ENCODE measurements around the gene TRIO.

TRIO gene

GRCh38 chr5:14332038-14332631 is 189.0 kb downstream of the TRIO start:
- no peaks in the 10 kb centered on the region for H4K20me1 ChIP-seq (ENCODE audit: insufficient read depth, low read length)
- no peaks in the 10 kb centered on the region for H3K36me3 ChIP-seq (ENCODE audit: insufficient read depth, low read length)
- H3K4me2 ChIP-seq (ENCODE audit: insufficient read depth, low read length): no peak overlapping the region

DNA sequence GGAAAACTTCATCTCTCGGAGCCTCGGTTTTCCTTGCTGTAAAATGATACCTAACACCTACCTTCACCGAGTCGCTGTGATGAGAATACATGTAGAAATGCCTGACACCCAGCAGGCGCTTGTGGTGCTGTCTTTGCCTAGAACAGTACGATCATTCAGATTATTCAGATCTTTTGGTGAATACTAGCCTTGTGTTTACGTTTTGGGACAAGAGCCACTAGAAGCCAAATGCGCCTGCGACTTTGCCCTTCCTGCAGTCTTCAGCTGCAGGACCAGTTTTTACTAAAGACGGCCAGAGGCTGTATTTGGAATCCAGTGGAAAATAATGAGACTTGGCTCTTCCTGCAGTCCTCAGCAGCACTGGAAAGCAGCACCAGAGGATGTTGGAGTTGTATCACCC is 189.6 kb downstream of the TRIO start:
- Histone ChIP-seq H3K27me3 (ENCODE audit: insufficient read depth, low read length, poor library complexity) (no peaks in the 10 kb centered on the region), H3K36me3 (ENCODE audit: insufficient read depth, low read length) (no peaks in the 10 kb centered on the region), H3K4me1 (ENCODE audit: insufficient read depth, low read length) (no peaks in the 10 kb centered on the region), H4K20me1 (ENCODE audit: insufficient read depth, low read length) (no peaks in the 10 kb centered on the region), H3K4me3 (ENCODE audit: low read depth in 1 of 2, low read length in 2 of 2) (no peak overlapping the region), H3K9me3 (ENCODE audit: insufficient read depth, low read length, severe bottlenecking) (no peaks in the 10 kb centered on the region), H3K79me2 (ENCODE audit: insufficient read depth, low read length) (no peaks in the 10 kb centered on the region), H3K9ac (ENCODE audit: low read depth, low read length) (no peak overlapping the region), H3K4me2 (ENCODE audit: insufficient read depth, low read length) (no peak overlapping the region), H3K27ac (ENCODE audit: low read length) (no peak overlapping the region), H2AFZ (ENCODE audit: low read depth, low read length) (no peak overlapping the region)
- TF ChIP-seq, protein P1, sequence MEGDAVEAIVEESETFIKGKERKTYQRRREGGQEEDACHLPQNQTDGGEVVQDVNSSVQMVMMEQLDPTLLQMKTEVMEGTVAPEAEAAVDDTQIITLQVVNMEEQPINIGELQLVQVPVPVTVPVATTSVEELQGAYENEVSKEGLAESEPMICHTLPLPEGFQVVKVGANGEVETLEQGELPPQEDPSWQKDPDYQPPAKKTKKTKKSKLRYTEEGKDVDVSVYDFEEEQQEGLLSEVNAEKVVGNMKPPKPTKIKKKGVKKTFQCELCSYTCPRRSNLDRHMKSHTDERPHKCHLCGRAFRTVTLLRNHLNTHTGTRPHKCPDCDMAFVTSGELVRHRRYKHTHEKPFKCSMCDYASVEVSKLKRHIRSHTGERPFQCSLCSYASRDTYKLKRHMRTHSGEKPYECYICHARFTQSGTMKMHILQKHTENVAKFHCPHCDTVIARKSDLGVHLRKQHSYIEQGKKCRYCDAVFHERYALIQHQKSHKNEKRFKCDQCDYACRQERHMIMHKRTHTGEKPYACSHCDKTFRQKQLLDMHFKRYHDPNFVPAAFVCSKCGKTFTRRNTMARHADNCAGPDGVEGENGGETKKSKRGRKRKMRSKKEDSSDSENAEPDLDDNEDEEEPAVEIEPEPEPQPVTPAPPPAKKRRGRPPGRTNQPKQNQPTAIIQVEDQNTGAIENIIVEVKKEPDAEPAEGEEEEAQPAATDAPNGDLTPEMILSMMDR (IDR thresholded peaks at IDR 0.05; ENCODE audit: borderline replicate concordance, extremely low read depth, low read length, poor library complexity, severe bottlenecking): no peak
- no peak for TF ChIP-seq EZH2 (IDR thresholded peaks at IDR 0.05; ENCODE audit: borderline replicate concordance, low read depth, low read length, severe bottlenecking)
- no peak for ATAC-seq (ENCODE audit: insufficient read depth, low read depth)
- no peak for DNase-seq

More at GRCh38 chr5:14332038-14332631, 189.0 kb downstream of the TRIO start:
- TF ChIP-seq, protein P1 (IDR thresholded peaks at IDR 0.05; ENCODE audit: borderline replicate concordance, extremely low read depth, low read length, poor library complexity, severe bottlenecking): no peak
- TF ChIP-seq EZH2 (IDR thresholded peaks at IDR 0.05; ENCODE audit: borderline replicate concordance, low read depth, low read length, severe bottlenecking): no peak
- no peaks in the 10 kb centered on the region for H3K9me3 ChIP-seq (ENCODE audit: insufficient read depth, low read length, severe bottlenecking)
- H3K4me3 ChIP-seq (ENCODE audit: low read depth in 1 of 2, low read length in 2 of 2): no peak overlapping the region
- no peak overlapping the region for H2AFZ ChIP-seq (ENCODE audit: low read depth, low read length)
- no peaks in the 10 kb centered on the region for H3K79me2 ChIP-seq (ENCODE audit: insufficient read depth, low read length)
- H3K9ac ChIP-seq (ENCODE audit: low read depth, low read length): no peak overlapping the region
- H3K27ac ChIP-seq (ENCODE audit: low read length): no peak overlapping the region
- H3K4me1 ChIP-seq (ENCODE audit: insufficient read depth, low read length): no peaks in the 10 kb centered on the region
- no peaks in the 10 kb centered on the region for H3K27me3 ChIP-seq (ENCODE audit: insufficient read depth, low read length, poor library complexity)
- DNase-seq (no peak), ATAC-seq (ENCODE audit: insufficient read depth, low read depth) (no peak)

- Histone ChIP-seq H3K4me1 (ENCODE audit: insufficient read depth, low read length) (no peaks in the 10 kb centered on the region), H3K36me3 (ENCODE audit: insufficient read depth, low read length) (no peaks in the 10 kb centered on the region), H3K27ac (ENCODE audit: low read length) (no peak overlapping the region), H3K27me3 (ENCODE audit: insufficient read depth, low read length, poor library complexity) (no peaks in the 10 kb centered on the region), H2AFZ (ENCODE audit: low read depth, low read length) (no peak overlapping the region), H3K9me3 (ENCODE audit: insufficient read depth, low read length, severe bottlenecking) (no peaks in the 10 kb centered on the region), H3K9ac (ENCODE audit: low read depth, low read length) (no peak overlapping the region), H3K79me2 (ENCODE audit: insufficient read depth, low read length) (no peaks in the 10 kb centered on the region), H3K4me2 (ENCODE audit: insufficient read depth, low read length) (no peak overlapping the region), H4K20me1 (ENCODE audit: insufficient read depth, low read length) (no peaks in the 10 kb centered on the region; the same call in 1 of the 2 replicates), H3K4me3 (ENCODE audit: low read depth in 1 of 2, low read length in 2 of 2) (no peak overlapping the region)
- DNase-seq (no peak), ATAC-seq (ENCODE audit: insufficient read depth, low read depth) (no peak)
- TF ChIP-seq EZH2 (IDR thresholded peaks at IDR 0.05; ENCODE audit: borderline replicate concordance, low read depth, low read length, severe bottlenecking): no peak
- TF ChIP-seq, protein P1 (IDR thresholded peaks at IDR 0.05; ENCODE audit: borderline replicate concordance, extremely low read depth, low read length, poor library complexity, severe bottlenecking): no peak
Measured at GRCh38 chr5:14337593-14337992, 194.5 kb downstream of the TRIO start.
